GM19455 (cell line): ENCODE data around the gene SMPX.

Experiments
- ATAC-seq: cut with Tn5 transposase; IDR thresholded peaks from one replicate; pipeline ENCODE4 v1.9.1; 2021; ENCODE audit not compliant: unreplicated experiment

The SMPX gene

DNA sequence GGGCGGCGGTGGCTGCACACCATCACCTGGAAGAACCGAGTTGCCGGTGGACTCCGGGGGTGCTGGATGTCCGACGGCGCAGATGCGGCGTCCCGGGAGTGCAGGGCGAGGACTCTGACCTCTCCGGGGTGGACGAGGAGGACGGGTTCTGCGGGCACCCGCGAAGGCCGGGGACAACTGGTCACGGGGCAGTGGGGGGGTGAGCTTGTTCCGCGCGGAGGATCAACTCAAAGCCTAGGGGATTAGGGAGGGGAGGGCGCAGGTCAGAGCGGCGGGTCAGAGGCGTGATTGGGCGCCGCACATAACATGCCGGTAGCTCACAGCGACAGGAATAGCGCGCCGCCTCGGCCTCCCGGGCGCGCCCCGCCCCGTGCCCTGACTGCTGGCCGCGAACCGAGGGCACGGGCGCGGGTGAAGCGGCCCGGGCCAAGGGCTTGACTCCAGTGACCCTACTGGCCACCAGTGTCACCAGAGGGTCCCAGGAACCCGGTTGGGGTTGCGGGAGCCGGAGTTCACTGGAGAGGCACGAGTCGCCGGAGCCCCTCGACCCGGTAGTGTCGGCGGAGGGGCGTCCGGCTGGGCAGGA, 99.7 kb downstream of the SMPX start, which contains the start of gene KLHL34:
Gene KLHL34, minus strand, starts transcription at position 179 of the 586 bp plus-strand sequence. CDS start 542 bp downstream, outside the sequence.
- ATAC-seq: no peak

DNA sequence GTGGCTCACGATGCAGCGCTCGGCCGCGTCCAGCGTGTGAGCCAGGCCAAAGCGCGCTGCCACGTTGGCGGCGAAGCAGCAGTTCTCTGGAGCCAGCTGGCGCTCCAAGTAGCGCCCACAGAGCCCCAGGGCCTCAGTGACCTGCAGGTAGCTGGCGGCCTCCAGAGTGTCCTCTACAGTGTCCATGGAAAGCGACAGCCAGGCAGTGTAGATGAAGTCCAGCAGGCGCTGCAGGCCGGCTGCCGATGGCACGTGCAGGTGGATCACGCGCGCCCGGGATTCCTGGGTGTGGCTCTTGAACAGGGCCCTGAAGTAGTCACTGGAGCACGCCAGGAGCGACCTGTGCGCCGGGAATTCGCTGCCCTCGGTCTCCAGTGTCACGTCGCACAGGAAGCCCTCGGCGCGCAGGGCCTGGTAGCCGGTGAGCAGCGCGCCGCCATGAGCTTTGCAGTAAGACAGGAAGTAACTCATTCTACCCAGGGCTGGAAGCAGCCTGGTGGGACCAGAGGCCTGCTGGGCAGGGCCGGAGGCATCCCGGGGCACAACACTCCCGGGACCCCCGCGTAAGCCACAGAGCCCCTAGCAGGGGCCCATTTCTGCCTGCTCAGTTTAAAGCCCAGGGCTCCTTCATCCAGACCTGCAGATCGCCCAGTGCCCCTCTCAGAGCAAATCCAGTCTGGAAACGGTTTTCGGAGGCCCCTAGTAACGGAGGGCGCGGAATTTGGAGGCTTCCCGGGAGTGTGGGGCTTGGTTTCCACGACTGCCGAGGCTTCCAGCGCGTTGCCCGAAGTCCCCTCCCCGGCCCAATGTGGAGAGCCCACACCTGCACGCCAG, 100.4 kb downstream of the SMPX start:
- no peak for ATAC-seq

- ATAC-seq: no peak
Observed at GRCh38 chrX:21656587-21657317, 101.2 kb downstream of the SMPX start.
